Loucy (cell line): ENCODE measurements around the gene DEPDC5.

Experiments used
- H2AFZ ChIP-seq: fragments of 200-600 bp; sonication (generic); 2 replicates; pipeline ENCODE4 v1.6.0; 2016; ENCODE audit warnings: antibody characterized with exemption, mild to moderate bottlenecking, low read length, moderate library complexity
- H3F3A ChIP-seq: fragments of 200-600 bp; 2 replicates; pipeline ENCODE4 v1.6.0; 2016; ENCODE audit warnings: antibody characterized with exemption, low read depth, mild to moderate bottlenecking
- H3K27me3 ChIP-seq: fragments of 200-600 bp; sonication (generic); 2 replicates; pipeline ENCODE4 v1.6.1; 2014; ENCODE audit warnings: low read length, mild to moderate bottlenecking; ENCODE audit not compliant: insufficient read depth, poor library complexity, severe bottlenecking
- H3K36me3 ChIP-seq: fragments of 200-600 bp; sonication (generic); 2 replicates; pipeline ENCODE4 v1.6.1; 2016; ENCODE audit warnings: low read length; ENCODE audit not compliant: insufficient read depth
- H3K4me1 ChIP-seq: fragments of 200-600 bp; sonication (generic); 2 replicates; pipeline ENCODE4 v1.5.1; 2014; ENCODE audit warnings: low read length, mild to moderate bottlenecking; ENCODE audit not compliant: insufficient read depth, poor library complexity, severe bottlenecking
- H3K4me2 ChIP-seq: fragments of 200-600 bp; sonication (generic); 2 replicates; pipeline ENCODE4 v1.6.0; 2014; ENCODE audit warnings: antibody characterized with exemption, low read length, low read depth, mild to moderate bottlenecking; ENCODE audit not compliant: poor library complexity, severe bottlenecking
- H3K4me3 ChIP-seq: fragments of 200-600 bp; sonication (generic); 2 replicates; pipeline ENCODE4 v1.5.1; 2014; ENCODE audit warnings: low read length, mild to moderate bottlenecking, mixed read lengths; ENCODE audit not compliant: poor library complexity, severe bottlenecking
- H3K79me2 ChIP-seq: fragments of 200-600 bp; sonication (generic); 2 replicates; pipeline ENCODE4 v1.6.1; 2014; ENCODE audit warnings: low read length; ENCODE audit not compliant: insufficient read depth
- H3K9ac ChIP-seq: fragments of 200-600 bp; sonication (generic); 2 replicates; pipeline ENCODE4 v1.6.0; 2014; ENCODE audit warnings: mild to moderate bottlenecking, low read depth, low read length, moderate library complexity; ENCODE audit not compliant: poor library complexity, severe bottlenecking
- H3K9me2 ChIP-seq: fragments of 200-600 bp; sonication (generic); replicated peaks from 2 replicates; pipeline ENCODE4 v1.6.1; 2016; ENCODE audit warnings: low read depth, low read length, mixed read lengths
- H3K9me3 ChIP-seq: fragments of 200-600 bp; sonication (generic); 2 replicates; pipeline ENCODE4 v1.6.1; 2014; ENCODE audit warnings: mild to moderate bottlenecking, antibody characterized with exemption, low read length, low read depth; ENCODE audit not compliant: insufficient read depth
- H4K20me1 ChIP-seq: fragments of 200-600 bp; sonication (generic); 2 replicates; pipeline ENCODE4 v1.6.0; 2014; ENCODE audit warnings: antibody characterized with exemption, low read length, mild to moderate bottlenecking; ENCODE audit not compliant: insufficient read depth, poor library complexity, severe bottlenecking
- EZH2phosphoT487 ChIP-seq: fragments of 200-600 bp; IDR thresholded peaks from 2 replicates; pipeline ENCODE4 v1.6.1; 2018; ENCODE audit warnings: antibody characterized with exemption, mild to moderate bottlenecking, moderate library complexity, borderline replicate concordance
- TF ChIP-seq, protein P1 (sequence below): fragments of 200-600 bp; sonication (generic); conservative IDR thresholded peaks from 2 replicates; pipeline ENCODE4 v1.5.1; 2014; ENCODE audit warnings: mild to moderate bottlenecking, antibody characterized with exemption, low read length

The DEPDC5 gene

GRCh38 chr22:31853736-31854495 lies 100.1 kb downstream of the DEPDC5 start:
- no peaks in the 10 kb centered on the region for H3F3A ChIP-seq
- no peak overlapping the region for H3K4me3 ChIP-seq

DNA sequence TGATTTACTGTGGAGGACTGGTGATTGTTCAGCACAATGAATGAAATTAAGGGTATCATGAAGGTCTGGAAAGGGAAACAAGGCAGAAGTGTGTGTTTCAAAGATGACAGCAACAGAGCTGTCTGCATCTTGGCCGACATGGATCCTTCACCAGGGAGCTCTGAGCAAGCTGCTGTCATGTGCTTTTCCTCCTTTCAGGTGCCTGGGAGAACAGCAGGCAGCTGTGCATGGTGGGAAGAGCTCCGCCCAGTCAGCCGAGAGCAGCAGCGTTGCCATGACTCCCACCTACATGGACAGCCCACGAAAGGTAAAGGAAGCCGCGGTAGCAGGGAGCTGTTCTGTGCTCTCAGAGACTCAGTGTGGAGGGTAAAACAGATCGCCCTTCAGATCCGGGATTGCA lies 103.4 kb downstream of the DEPDC5 start:
- H3K4me2 ChIP-seq = no peak overlapping the region
- H3K9me3 ChIP-seq = no peaks in the 10 kb centered on the region
- H3K9ac ChIP-seq = no peak overlapping the region
- no peaks in the 10 kb centered on the region for H3F3A ChIP-seq
- H4K20me1 ChIP-seq = no peaks in the 10 kb centered on the region
- H3K4me3 ChIP-seq = no peak overlapping the region
- H3K27me3 ChIP-seq = no peaks in the 10 kb centered on the region
- H3K36me3 ChIP-seq = peaks cover 32% of the 10 kb centered on the region; the same call in 1 of the 2 replicates
- no peak overlapping the region for H2AFZ ChIP-seq
- no peaks in the 10 kb centered on the region for H3K79me2 ChIP-seq
- TF ChIP-seq EZH2phosphoT487 = no peak
- TF ChIP-seq, protein P1, sequence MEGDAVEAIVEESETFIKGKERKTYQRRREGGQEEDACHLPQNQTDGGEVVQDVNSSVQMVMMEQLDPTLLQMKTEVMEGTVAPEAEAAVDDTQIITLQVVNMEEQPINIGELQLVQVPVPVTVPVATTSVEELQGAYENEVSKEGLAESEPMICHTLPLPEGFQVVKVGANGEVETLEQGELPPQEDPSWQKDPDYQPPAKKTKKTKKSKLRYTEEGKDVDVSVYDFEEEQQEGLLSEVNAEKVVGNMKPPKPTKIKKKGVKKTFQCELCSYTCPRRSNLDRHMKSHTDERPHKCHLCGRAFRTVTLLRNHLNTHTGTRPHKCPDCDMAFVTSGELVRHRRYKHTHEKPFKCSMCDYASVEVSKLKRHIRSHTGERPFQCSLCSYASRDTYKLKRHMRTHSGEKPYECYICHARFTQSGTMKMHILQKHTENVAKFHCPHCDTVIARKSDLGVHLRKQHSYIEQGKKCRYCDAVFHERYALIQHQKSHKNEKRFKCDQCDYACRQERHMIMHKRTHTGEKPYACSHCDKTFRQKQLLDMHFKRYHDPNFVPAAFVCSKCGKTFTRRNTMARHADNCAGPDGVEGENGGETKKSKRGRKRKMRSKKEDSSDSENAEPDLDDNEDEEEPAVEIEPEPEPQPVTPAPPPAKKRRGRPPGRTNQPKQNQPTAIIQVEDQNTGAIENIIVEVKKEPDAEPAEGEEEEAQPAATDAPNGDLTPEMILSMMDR = no peak
- no peaks in the 10 kb centered on the region for H3K9me2 ChIP-seq
- H3K4me1 ChIP-seq = no peaks in the 10 kb centered on the region

More at GRCh38 chr22:31853736-31854495, 100.1 kb downstream of the DEPDC5 start:
- no peaks in the 10 kb centered on the region for H3K9me3 ChIP-seq
- no peaks in the 10 kb centered on the region for H4K20me1 ChIP-seq
- peaks cover 46% of the 10 kb centered on the region; the same call in 1 of the 2 replicates for H3K36me3 ChIP-seq
- H3K4me1 ChIP-seq = no peaks in the 10 kb centered on the region
- no peak for TF ChIP-seq EZH2phosphoT487
- TF ChIP-seq, protein P1 = no peak
- no peak overlapping the region for H2AFZ ChIP-seq
- H3K9ac ChIP-seq = no peak overlapping the region
- no peaks in the 10 kb centered on the region for H3K27me3 ChIP-seq
- H3K79me2 ChIP-seq = no peaks in the 10 kb centered on the region
- H3K4me2 ChIP-seq = no peak overlapping the region
- H3K9me2 ChIP-seq = no peaks in the 10 kb centered on the region

DNA sequence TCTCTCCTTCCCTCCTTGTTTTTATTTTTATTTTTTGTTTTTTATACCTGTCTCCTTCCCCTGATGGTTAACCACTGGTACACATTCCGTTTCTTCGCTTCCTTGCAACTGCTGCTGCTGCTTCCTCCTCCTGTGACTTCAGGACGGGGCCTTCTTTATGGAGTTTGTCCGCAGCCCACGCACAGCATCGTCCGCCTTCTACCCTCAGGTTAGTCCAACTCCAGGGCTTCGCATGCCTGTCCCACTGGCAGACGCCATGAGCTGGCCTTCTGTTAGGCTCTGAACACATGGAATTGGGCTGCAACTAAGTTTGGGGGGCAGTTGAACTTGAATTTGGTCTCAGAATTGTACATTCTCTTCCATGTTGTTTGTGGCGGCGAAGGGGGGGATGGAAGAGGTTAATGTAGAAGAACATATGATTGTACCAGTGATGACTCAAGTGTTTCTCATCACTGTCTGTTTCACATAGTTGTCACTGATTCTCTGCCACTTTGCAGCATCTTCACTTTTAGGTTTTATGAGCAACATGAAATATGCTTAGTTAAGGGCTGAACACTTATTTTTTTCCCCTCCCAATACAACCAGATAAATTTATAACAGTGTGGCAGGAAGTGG lies 107.5 kb downstream of the DEPDC5 start:
- H2AFZ ChIP-seq = no peak overlapping the region
- H3K9me2 ChIP-seq = no peaks in the 10 kb centered on the region
- no peaks in the 10 kb centered on the region for H3K79me2 ChIP-seq
- H3F3A ChIP-seq = no peaks in the 10 kb centered on the region
- H3K4me3 ChIP-seq = no peak overlapping the region
- H3K4me1 ChIP-seq = no peaks in the 10 kb centered on the region
- H3K9me3 ChIP-seq = no peaks in the 10 kb centered on the region
- H4K20me1 ChIP-seq = no peaks in the 10 kb centered on the region
- TF ChIP-seq EZH2phosphoT487 = no peak
- TF ChIP-seq, protein P1 = no peak
- H3K36me3 ChIP-seq = peaks cover 8% of the 10 kb centered on the region; the same call in 1 of the 2 replicates
- H3K9ac ChIP-seq = no peak overlapping the region
- no peaks in the 10 kb centered on the region for H3K27me3 ChIP-seq
- H3K4me2 ChIP-seq = no peak overlapping the region
